NCI-H345 treated with DMSO at 0.1 percent for 48 hours (cell line): ENCODE measurements around the gene COL1A2.
A peak's percentile ranks its signal among the peaks of the same experiment; 100 is the strongest.

Source experiments
- DNase-seq: peaks from one replicate; lab custom pipeline; 2025; ENCODE audit not compliant: unreplicated experiment; lab: John Stamatoyannopoulos, UW

COL1A2 gene

GRCh38 chr7:94409200-94409948 is 14.7 kb downstream of the COL1A2 start:
- no peak for DNase-seq

DNA sequence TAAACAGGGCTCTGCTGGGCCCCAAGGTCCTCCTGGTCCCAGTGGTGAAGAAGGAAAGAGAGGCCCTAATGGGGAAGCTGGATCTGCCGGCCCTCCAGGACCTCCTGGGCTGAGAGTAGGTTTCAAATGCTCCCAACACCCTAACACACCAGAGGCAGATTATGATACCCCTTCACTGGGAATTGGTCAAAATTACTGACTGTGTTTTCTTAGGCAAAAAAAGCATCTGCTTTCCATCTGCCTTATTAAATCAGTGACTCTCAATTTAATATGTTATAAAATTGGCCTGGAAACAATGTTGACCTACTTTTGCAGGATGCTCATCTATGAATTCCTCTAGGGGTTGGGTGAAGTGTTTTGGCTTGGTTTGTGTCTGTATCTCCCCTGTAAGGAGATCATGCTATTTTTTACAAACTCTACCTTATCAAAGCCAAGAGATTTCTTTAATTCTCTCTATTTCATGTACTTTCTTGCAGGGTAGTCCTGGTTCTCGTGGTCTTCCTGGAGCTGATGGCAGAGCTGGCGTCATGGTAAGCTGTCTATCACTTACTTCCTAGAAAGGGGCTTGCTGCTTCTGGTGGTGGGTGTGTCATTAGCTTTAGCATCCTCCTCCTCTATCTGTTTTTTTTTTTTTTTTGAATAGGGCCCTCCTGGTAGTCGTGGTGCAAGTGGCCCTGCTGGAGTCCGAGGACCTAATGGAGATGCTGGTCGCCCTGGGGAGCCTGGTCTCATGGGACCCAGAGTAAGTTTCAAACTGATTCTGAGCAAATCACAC is 15.9 kb downstream of the COL1A2 start:
- DNase-seq: no peak

- DNase-seq: no peak
These were observed 16.4 kb downstream of the COL1A2 start for GRCh38 chr7:94411188-94411466.

DNA sequence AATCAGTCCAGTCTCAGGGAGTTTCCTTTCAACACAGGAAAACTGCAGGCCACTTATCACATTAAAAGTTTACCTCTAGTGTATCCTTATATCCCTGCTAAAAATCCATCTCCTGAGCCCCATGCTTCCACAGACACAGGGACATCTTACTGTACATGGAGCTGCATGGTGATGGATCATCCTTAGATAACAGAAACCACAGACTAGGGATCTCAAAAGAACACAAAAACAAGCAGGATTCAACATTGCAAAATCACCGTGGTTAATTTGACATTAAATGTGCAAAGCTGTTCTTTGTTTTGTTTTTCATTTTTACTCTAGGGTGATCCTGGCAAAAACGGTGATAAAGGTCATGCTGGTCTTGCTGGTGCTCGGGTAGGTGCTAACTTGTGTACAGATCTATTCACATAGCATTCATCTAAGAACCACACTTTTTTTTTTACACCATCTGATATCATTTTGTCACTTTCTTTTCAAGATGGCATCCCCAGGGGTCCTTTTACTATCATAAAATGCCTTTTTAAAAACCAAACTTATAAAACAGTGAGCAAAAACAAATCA is 18.1 kb downstream of the COL1A2 start:
- DNase-seq: no peak

- no peak for DNase-seq
These were observed 19.8 kb downstream of the COL1A2 start for GRCh38 chr7:94414481-94414880.

DNA sequence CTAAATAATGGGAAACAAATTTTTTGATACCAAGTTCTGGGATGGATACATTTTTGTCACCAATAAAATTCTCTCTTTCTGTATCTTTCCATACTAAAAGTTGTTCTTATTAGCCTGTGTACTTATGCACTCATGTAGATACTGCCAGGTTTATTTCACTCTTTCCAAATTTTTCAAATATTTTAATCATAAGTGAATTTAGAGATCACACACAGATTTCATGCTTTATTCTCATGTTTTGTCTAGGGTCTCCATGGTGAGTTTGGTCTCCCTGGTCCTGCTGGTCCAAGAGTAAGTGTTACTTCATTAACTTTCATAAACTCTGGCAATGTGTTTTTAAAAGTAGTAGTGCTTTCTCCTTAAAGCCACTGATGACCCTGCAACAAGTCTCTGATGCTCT is 20.3 kb downstream of the COL1A2 start:
- DNase-seq: no peak

DNA sequence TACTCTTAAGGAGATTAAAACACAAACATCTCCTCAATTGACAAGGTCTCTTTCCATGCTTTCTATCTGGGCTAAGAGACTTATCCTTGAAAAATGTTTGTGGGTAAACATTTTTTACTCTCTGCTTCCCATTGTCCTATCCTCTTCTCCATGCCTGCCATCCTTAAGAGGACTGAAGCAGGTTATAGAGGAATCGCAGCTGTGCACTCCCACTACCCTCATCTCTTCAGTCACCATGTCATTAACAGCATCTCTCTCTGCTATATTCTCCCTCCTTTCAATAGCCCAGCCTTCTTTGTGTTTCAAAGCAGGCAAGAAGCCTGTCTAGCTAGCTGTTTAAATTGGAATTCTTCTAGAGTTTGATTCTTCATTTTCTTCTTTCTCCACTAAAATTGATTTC is 22.6 kb downstream of the COL1A2 start:
- peak; percentile 8 for DNase-seq

- no peak for DNase-seq
These were observed 23.2 kb downstream of the COL1A2 start for GRCh38 chr7:94417901-94418300.

DNA sequence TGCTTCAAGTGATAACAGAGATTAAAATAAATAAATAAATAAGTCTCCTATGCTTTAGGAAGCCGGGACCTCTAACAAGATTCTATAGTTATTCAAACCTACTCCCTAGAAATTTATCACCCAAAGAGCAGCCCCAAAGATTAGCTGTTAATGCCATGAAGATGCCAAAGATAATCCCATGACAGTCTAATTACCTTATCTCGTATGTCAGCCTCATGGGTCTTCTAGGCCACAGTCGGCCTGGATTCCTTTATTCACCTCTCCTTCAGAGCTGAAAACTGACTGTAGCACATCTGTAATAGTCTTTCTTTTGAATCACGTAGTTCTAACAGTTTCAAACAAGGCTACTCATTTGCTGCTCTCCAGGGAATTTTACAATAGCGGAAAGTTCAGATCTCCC is 24.2 kb downstream of the COL1A2 start:
- no peak for DNase-seq

DNA sequence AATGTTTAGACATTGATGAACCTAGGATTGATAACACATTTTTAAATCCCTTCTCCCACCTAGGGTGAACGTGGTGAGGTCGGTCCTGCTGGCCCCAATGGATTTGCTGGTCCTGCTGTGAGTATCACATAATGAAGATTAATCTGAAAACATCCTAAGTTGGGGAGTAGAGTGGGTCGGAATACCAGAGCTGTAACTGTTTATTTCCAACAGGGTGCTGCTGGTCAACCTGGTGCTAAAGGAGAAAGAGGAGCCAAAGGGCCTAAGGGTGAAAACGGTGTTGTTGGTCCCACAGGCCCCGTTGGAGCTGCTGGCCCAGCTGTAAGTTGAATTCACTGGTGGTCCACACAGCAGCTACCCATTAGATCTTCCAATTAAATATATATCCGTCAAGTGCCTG is 25.6 kb downstream of the COL1A2 start:
- DNase-seq: no peak

DNA sequence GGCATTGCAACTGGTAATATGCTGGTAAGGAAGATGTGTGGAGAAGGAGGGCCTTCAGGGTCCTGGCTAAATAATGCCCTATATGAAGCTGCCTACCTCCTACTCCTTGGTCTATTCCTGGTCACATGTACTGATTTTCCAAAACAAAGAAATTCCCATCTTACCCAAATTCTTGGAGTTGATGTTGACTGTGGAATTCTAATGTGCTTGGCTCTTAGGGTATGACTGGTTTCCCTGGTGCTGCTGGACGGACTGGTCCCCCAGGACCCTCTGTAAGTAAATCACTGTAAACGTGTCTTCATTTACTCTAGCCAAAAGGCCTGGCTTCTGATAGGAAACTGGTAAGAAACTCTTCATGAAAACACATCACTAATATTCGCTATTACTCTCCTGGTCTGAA is 27.0 kb downstream of the COL1A2 start:
- DNase-seq: no peak

DNA sequence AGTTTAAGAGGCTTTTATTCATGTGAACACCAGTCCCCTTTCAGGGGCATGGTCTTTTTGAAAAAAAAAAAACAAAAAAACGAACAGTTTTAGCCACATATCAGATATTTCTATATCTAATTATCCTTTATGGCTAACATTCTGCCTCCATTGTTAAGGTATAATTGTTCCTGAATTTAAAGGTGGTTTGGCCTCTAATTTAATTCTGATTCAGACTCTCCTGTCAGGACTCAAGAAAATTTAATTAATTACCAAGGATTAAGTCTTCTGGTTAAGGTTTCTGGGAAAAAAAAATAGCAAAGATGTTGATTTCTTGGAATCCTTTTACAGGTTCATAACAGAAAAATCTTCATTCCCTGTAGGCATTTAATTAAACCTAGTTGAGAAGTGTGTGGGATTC is 27.4 kb downstream of the COL1A2 start:
- DNase-seq: no peak

GRCh38 chr7:94422827-94423460 is 28.2 kb downstream of the COL1A2 start:
- DNase-seq: no peak

DNA sequence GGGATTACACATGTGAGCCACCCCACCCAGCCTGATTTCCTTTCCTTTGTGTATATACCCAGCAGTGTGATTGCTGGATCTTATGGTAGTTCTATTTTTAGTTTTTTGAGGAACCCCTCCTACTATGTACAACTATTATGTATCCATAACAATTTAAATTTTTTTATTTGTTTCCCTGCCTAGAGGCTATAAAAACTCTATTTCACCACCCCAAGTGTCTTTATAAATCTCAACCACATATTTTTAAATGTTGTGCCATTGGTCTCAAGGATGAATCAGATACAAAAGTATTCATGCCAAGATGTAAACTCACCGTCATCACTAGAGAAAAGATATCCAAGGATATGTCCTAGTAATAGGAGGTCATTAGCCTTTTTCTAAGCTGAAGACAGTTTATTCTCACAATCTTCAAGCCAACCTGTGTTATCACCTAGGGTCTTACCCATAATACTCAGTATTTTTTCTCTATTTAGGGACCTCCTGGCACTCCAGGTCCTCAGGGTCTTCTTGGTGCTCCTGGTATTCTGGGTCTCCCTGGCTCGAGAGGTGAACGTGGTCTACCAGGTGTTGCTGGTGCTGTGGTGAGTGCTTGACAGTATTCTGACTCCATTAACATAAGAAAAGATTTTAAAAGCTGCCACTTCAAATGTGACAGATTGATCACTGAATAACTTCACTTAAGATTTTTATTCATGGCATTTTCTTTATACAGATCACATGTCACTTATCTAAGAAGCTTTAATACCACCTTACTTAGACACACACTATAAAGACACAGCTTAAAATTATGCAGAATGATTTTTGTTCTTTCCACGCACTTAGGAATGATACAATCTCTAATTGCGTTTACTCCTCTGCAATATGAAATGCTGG is 29.4 kb downstream of the COL1A2 start:
- no peak for DNase-seq

DNA sequence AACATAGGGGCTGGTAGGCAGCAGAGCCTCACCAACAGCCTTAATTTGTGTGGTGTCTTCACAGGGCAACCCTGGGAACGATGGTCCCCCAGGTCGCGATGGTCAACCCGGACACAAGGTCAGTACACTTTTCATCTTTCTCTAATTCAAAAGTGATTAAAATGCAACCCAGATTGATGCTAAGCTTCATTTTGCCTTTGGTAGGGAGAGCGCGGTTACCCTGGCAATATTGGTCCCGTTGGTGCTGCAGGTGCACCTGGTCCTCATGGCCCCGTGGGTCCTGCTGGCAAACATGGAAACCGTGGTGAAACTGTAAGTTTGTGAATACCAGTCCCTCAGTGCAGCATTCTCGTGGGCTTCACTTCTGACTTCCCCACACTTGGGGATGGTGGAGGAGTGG is 30.9 kb downstream of the COL1A2 start:
- DNase-seq: no peak

- DNase-seq: no peak
These were observed 32.5 kb downstream of the COL1A2 start for GRCh38 chr7:94426980-94427875.

DNA sequence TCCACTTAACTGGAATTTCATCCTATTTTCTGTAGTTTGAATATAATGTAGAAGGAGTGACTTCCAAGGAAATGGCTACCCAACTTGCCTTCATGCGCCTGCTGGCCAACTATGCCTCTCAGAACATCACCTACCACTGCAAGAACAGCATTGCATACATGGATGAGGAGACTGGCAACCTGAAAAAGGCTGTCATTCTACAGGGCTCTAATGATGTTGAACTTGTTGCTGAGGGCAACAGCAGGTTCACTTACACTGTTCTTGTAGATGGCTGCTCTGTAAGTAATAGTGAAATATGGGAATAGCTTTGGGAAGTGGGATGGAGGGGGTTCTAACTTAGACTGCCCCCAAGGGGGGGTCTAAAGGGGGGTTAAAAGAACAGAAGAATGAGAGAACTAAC is 34.5 kb downstream of the COL1A2 start:
- DNase-seq: peak; percentile 22

DNA sequence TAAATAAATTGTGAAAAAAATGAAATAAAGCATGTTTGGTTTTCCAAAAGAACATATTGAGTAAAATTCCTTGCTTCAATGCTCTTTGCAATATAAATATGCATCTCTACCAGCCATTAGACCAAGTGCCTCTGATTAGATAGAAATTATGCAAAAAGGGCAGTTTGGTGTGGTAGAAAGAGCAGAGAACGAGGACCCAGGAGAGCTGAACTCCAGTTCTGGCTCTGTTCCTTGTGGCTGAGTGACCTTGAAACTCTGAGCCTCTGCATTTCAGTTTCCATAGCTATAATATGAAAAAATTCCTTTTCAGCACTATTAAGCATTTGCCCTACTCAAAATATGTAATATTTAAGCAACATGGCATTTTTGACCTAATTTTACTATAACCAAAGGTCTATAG is 36.5 kb downstream of the COL1A2 start:
- no peak for DNase-seq

DNA sequence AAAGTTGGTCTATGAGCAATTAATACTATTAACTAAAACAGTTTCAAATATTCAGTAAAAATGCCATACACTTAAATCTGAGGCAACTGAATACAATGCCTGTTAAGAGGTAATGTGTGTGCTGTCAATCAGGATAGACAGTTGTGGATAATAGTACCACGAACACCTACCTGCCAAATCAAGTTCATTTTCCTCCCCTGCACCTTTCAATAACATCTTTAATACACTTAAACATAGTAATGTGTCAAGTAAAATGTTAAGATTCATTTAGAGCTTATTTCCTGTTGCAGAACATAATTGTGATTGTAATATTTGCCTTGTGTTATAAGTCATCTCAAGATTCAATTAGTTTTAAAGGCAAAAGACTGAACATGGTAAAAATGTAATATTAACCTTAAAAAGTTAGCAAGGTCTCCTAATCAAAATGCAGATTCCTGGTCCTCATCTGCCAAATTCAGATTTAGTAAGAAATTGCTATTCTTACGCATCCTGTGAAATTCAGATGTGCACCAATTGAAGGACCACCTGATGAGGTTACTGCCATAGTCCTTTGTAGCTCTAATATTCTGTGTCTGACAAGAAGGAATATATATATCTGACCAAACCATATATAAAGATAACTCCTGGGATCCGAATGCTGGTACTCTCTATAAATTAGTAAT is 37.1 kb downstream of the COL1A2 start:
- no peak for DNase-seq

- no peak for DNase-seq
These were observed 37.6 kb downstream of the COL1A2 start for GRCh38 chr7:94432281-94432670.
